NCI-H69 (cell line): Measurements from ENCODE around the gene MSI2.
A peak's percentile ranks its signal among the peaks of the same experiment; 100 is the strongest.

Experiments
- DNase-seq: peaks from one replicate; lab custom pipeline; 2025; lab: John Stamatoyannopoulos, UW

Gene MSI2

GRCh38 chr17:57524839-57525568 lies 268.7 kb downstream of the MSI2 start:
- peak; percentile 46 for DNase-seq

- DNase-seq = peak; percentile 87
Observed at GRCh38 chr17:57527221-57528057, 271.1 kb downstream of the MSI2 start.

- DNase-seq = peak; percentile 92
Observed at GRCh38 chr17:57528058-57528451, 271.7 kb downstream of the MSI2 start.

DNA sequence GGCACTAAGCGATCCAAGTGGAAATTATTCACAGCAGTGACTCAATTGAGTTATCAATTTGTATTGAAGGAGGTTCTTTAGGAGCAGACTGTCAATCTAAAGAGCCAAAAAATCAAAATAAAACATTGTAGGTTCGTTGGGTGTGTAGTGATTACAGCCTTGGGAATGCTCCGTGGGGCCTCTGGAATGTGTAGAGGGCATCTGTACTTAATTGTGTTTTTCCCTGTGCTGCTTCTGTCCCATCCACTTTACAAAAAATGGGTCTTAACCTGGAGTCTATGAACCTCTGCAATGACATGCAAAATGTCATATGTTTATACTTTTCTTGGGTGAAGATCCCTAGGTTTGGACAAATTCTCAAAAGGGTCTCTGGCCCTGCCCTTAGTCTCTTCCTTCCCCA lies 273.7 kb downstream of the MSI2 start:
- DNase-seq = no peak

DNA sequence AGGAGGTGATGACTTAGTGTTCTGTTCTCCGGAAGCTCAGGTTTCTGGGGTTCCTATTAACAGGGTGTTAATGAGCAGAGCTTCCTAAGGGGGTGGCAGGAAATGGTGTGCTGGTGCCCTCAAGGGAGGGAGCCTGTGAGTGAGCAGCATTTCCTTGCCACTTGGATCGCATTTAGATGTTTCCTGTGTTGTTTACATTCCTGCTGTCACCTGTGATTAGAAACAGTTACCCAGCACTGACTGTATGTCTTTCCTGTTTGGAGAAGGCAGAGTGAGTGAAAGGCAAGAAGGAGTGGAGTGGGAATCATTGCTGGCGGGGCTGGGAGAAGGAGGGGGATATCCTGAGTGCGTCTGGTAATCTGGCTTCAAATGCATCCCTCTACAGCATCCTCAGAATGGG lies 274.2 kb downstream of the MSI2 start:
- peak; percentile 83 for DNase-seq

GRCh38 chr17:57531078-57531477 lies 274.8 kb downstream of the MSI2 start:
- DNase-seq = no peak

- no peak for DNase-seq
Observed at GRCh38 chr17:57531648-57532504, 275.6 kb downstream of the MSI2 start.

GRCh38 chr17:57532556-57532955 lies 276.2 kb downstream of the MSI2 start:
- no peak for DNase-seq

GRCh38 chr17:57532966-57533365 lies 276.6 kb downstream of the MSI2 start:
- no peak for DNase-seq

DNA sequence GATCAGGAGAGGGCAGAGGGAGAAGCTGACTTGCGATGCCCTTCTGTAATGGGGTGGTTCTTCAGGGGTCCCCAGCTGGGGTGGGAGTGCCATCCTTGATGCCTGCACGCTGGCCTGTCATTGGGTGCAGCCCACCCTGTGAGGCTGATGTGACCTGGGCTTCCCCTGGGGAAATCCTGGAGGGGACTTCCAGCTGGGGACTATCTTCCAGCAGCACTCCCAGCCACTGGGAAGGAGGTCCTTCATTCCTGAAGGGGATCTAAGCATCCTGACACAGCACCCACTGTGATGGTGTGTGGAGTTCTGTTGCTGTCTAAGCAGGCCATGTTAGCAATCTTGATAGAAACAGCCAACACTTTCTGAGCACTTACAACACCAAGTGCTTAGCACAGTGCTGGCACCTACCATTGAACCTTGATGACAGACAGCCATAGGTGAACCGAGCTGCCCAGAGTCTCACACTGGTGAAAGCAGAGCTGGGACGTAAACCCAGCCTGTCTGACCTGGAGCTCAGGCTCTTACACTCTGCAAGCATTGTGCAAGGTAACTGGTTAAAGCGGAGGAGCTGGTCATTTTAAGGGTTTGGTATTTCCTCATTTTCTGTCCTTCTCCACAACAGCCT lies 277.5 kb downstream of the MSI2 start:
- no peak for DNase-seq

GRCh38 chr17:57534863-57535248 lies 278.5 kb downstream of the MSI2 start:
- no peak for DNase-seq

- peak; percentile 94 for DNase-seq
Observed at GRCh38 chr17:57535249-57535966, 279.1 kb downstream of the MSI2 start.

DNA sequence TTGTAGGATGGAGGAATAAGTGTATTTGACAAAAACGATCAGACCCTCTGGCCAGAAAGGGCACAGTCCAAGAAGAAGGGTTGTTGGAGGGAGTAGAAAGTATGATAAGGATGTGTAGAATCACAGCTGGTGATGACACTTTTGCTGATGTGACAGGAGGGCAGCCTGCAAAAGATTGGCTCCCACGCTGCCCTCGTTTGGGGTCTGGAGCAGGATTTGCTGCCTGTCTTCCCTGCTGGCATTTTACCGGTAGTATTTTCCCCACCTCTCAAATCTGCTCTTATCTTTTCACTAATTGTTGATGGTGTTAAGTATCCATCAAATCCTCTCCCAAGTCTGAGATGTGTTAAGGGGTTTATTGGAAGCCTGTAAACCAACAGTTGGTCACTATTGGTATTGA lies 280.0 kb downstream of the MSI2 start:
- DNase-seq = no peak

DNA sequence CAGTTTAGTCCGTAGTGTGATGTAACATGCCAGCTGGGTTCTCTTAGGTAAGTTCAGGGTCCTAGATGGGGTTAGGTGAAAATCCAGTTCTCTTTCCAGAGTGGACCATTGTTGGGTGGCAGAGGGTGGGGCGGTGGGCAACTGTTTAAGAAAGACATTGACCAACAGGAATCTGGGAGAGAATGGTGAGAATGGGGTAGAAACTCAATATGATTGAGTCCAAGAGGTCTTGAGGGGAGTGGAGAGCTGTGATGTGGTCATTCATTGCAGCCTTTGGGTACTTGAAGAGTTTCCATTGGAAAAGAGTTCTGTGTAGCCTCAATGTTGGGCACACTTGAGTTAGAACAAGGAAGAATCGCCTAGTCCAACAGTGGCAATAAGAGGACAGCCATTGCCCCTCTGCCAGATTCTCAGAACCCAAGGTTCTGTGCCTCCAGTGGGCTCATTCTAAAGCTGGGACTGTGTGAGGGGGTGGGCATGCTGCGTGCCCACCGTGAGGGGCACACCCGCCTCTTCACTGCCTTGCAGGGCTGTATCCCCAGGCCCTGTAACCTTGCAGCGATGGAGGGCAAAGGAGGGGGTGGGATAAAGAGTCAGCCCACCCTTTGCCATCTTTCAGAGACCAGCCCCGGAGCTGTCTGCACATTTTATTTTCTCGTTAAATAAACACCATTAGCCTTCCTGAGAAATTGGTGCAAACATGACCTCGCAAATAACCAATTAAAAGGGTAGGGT lies 280.6 kb downstream of the MSI2 start:
- peak; percentile 84 for DNase-seq

GRCh38 chr17:57537524-57538410 lies 281.4 kb downstream of the MSI2 start:
- DNase-seq = peak; percentile 84

DNA sequence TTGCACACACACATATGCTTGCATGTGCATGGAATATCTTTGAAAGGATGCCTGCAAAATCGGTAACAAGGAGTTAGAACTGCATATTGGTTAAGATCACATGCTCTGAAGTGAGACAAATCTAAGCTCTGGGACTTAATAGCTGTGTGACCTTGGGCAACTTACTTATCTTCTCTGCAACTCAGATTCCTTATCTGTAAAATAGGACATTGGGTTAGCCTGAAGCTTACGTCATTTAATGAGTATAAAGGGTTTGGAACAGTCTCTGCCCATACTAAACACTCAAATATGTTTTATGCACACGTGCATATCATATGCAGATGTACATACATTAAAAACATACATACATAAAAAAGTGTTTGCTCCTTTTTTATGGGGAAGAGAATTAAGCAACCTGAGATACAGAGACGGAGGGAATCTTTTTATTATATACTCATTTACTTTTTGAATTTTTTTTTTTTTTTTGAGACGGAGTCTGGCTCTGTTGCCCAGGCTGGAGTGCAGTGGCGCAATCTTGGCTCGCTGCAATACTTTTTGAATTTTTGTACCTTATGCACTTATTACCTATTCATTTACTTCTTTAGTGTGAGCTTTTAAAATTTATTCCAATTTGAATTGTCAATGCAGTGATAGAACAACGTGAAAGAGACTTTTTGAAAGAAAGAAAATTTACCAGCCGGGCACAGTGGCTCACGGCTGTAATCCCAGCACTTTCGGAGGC lies 282.6 kb downstream of the MSI2 start:
- DNase-seq = no peak

DNA sequence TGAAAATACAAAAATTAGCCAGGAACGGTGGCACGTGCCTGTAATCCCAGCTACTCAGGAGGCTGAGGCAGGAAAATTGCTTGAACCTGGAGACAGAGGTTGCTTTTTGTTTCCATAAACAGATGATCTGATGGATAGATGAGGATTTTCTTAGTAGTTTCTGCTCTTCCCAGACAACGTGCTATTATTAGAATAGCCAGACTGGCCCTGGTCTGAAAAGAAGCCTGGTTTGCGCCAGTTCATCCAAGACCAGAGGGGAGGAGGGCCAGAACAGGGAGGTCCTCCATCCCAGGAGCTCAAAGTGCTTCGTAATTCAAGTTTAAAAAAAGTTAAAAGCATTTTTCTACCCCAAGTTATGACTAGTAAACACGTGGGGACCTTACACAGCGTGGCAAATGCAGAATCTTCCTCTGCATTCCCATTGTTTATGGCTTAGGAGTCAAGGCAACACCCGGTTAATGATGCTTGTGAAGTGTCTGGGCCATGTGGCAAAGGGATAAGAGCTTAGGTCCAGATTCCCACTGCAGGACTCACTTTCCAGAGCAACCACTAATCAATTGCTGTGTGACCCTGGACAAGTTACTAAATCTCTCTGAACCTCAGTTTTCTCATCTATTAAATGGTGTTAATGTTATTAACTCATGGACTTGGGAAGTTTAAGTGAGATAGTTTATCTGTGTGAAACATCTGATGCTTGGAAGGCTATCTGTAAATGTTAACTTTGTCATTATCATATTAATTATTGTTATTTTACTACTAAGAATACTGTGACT lies 283.4 kb downstream of the MSI2 start:
- no peak for DNase-seq

DNA sequence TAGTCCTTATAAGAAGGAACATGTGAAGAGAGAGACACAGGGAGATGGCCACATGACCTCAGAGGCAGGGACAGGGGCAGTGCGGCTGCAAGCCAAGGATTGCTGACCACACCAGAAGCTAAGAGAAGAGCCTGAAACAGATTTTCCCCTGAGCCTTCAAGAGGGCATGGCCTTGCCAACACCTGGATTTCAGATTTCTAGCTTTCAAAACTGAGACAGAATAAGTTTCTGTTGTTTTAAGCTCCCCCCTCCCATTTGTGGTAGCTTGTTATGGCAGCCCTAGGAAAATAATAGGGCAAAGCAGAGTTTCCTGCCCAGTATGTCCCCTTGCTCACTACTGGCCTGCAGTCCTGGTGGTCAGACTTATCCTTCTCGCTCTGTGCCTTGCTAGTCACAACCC lies 284.3 kb downstream of the MSI2 start:
- DNase-seq = no peak
